Activated CD8-positive, alpha-beta memory T cell treated with anti-CD3 and anti-CD28 coated beads, Interleukin-2, amount 10 ng/mL, durations not matched to agents 7 days and 5 days (primary cell): ENCODE measurements around the gene DOCK1. TPM values are rescaled to one million over a fixed set of nuclear protein-coding genes. Genes with fewer than 3 reads are reported as not detected.

Experiments
- ATAC-seq: fragments of 150-1000 bp; cut with Tn5 transposase; one replicate; pipeline ENCODE4 v1.10.0; 2021; ENCODE audit warnings: moderate library complexity
- CTCF ChIA-PET: fragments of 350-600 bp; sonication (Branson Sonifier 250); formaldehyde crosslinking; loops from one replicate; lab custom pipeline; 2021; ENCODE audit warnings: antibody characterized with exemption; lab: Charles Lee
- DNase-seq: peaks from one replicate; pipeline ENCODE4 v3.0.0-alpha.2; 2020
- H3K27ac Mint-ChIP-seq: one replicate; pipeline ENCODE4 v1.8.0; 2021; ENCODE audit warnings: mild to moderate bottlenecking, mixed read lengths
- H3K27me3 Mint-ChIP-seq: one replicate; pipeline ENCODE4 v1.8.0; 2021; ENCODE audit warnings: mixed read lengths
- H3K36me3 Mint-ChIP-seq: one replicate; pipeline ENCODE4 v1.8.0; 2021; ENCODE audit warnings: mild to moderate bottlenecking, mixed read lengths
- H3K4me1 Mint-ChIP-seq: one replicate; pipeline ENCODE4 v1.8.0; 2021; ENCODE audit warnings: mixed read lengths
- H3K4me3 Mint-ChIP-seq: one replicate; pipeline ENCODE4 v1.8.0; 2021; ENCODE audit warnings: mild to moderate bottlenecking, moderate library complexity, mixed read lengths
- H3K9me3 Mint-ChIP-seq: one replicate; pipeline ENCODE4 v1.8.0; 2022; ENCODE audit warnings: low read depth, mixed read lengths
- total RNA-seq, 2 experiments: library from RNA; stranded (reverse); gene quantifications; one replicate each; pipeline ENCODE4 v1.2.3, GENCODE V29; 2021

Gene DOCK1
- total RNA-seq, 2 experiments from 2014 or later: 0.07 TPM; not detected in 1

GRCh38 chr10:127440371-127440770 lies 535.1 kb downstream of the DOCK1 start:
- Mint-ChIP-seq H3K27ac (no peak overlapping the region), H3K9me3 (no peaks in the 10 kb centered on the region), H3K4me3 (no peak overlapping the region), H3K27me3 (no peaks in the 10 kb centered on the region), H3K4me1 (no peaks in the 10 kb centered on the region), H3K36me3 (no peaks in the 10 kb centered on the region)
- CTCF ChIA-PET: no interaction called here
- no peak for ATAC-seq
- no peak for DNase-seq

- DNase-seq (no peak), ATAC-seq (no peak)
- H3K9me3 Mint-ChIP-seq: no peaks in the 10 kb centered on the region
- no peaks in the 10 kb centered on the region for H3K36me3 Mint-ChIP-seq
- no peak overlapping the region for H3K4me3 Mint-ChIP-seq
- CTCF ChIA-PET: no interaction called here
- H3K27ac Mint-ChIP-seq: no peak overlapping the region
- H3K27me3 Mint-ChIP-seq: no peaks in the 10 kb centered on the region
- H3K4me1 Mint-ChIP-seq: no peaks in the 10 kb centered on the region
Observed at GRCh38 chr10:127441350-127442219, 536.4 kb downstream of the DOCK1 start.

- Mint-ChIP-seq H3K27me3 (no peaks in the 10 kb centered on the region), H3K36me3 (no peaks in the 10 kb centered on the region), H3K27ac (no peak overlapping the region), H3K9me3 (no peaks in the 10 kb centered on the region), H3K4me1 (no peaks in the 10 kb centered on the region), H3K4me3 (no peak overlapping the region)
- CTCF ChIA-PET: no interaction called here
- no peak for DNase-seq
- ATAC-seq: no peak
Observed at GRCh38 chr10:127442220-127442525, 536.9 kb downstream of the DOCK1 start.

- no peaks in the 10 kb centered on the region for H3K4me1 Mint-ChIP-seq
- DNase-seq: no peak
- no peaks in the 10 kb centered on the region for H3K36me3 Mint-ChIP-seq
- no peak overlapping the region for H3K4me3 Mint-ChIP-seq
- H3K27ac Mint-ChIP-seq: no peak overlapping the region
- no peak for ATAC-seq
- no peaks in the 10 kb centered on the region for H3K9me3 Mint-ChIP-seq
- no peaks in the 10 kb centered on the region for H3K27me3 Mint-ChIP-seq
- CTCF ChIA-PET: no interaction called here
Observed at GRCh38 chr10:127444155-127444554, 538.9 kb downstream of the DOCK1 start.

- H3K4me3 Mint-ChIP-seq: no peak overlapping the region
- no peak overlapping the region for H3K27ac Mint-ChIP-seq
- DNase-seq (no peak), ATAC-seq (no peak)
- H3K36me3 Mint-ChIP-seq: no peaks in the 10 kb centered on the region
- H3K4me1 Mint-ChIP-seq: no peaks in the 10 kb centered on the region
- no peaks in the 10 kb centered on the region for H3K9me3 Mint-ChIP-seq
- no peaks in the 10 kb centered on the region for H3K27me3 Mint-ChIP-seq
- CTCF ChIA-PET: no interaction called here
Observed at GRCh38 chr10:127447197-127447596, 542.0 kb downstream of the DOCK1 start.

- DNase-seq (no peak), ATAC-seq (no peak)
- Mint-ChIP-seq H3K4me3 (no peak overlapping the region), H3K27me3 (no peaks in the 10 kb centered on the region), H3K27ac (no peak overlapping the region), H3K36me3 (no peaks in the 10 kb centered on the region), H3K9me3 (no peaks in the 10 kb centered on the region), H3K4me1 (no peaks in the 10 kb centered on the region)
- CTCF ChIA-PET: no interaction called here
Observed at GRCh38 chr10:127449490-127449889, 544.3 kb downstream of the DOCK1 start.

GRCh38 chr10:127450644-127451043 lies 545.4 kb downstream of the DOCK1 start:
- Mint-ChIP-seq H3K9me3 (no peaks in the 10 kb centered on the region), H3K36me3 (no peaks in the 10 kb centered on the region), H3K4me3 (no peak overlapping the region), H3K27me3 (no peaks in the 10 kb centered on the region), H3K27ac (no peak overlapping the region), H3K4me1 (no peaks in the 10 kb centered on the region)
- CTCF ChIA-PET: no interaction called here
- DNase-seq (no peak), ATAC-seq (no peak)

GRCh38 chr10:127451628-127452027 lies 546.4 kb downstream of the DOCK1 start:
- Mint-ChIP-seq H3K4me3 (no peak overlapping the region), H3K9me3 (peaks cover 3% of the 10 kb centered on the region), H3K27ac (no peak overlapping the region), H3K27me3 (no peaks in the 10 kb centered on the region), H3K4me1 (no peaks in the 10 kb centered on the region), H3K36me3 (no peaks in the 10 kb centered on the region)
- ATAC-seq: no peak
- DNase-seq: no peak
- CTCF ChIA-PET: no interaction called here

- CTCF ChIA-PET: no interaction called here
- Mint-ChIP-seq H3K27me3 (no peaks in the 10 kb centered on the region), H3K4me3 (no peak overlapping the region), H3K36me3 (no peaks in the 10 kb centered on the region), H3K27ac (no peak overlapping the region), H3K9me3 (peaks cover 3% of the 10 kb centered on the region), H3K4me1 (no peaks in the 10 kb centered on the region)
- no peak for ATAC-seq
- DNase-seq: no peak
Observed at GRCh38 chr10:127452568-127452967, 547.3 kb downstream of the DOCK1 start.

GRCh38 chr10:127453706-127454105 lies 548.5 kb downstream of the DOCK1 start:
- Mint-ChIP-seq H3K4me1 (no peaks in the 10 kb centered on the region), H3K27ac (no peak overlapping the region), H3K9me3 (peaks cover 3% of the 10 kb centered on the region), H3K27me3 (no peaks in the 10 kb centered on the region), H3K36me3 (no peaks in the 10 kb centered on the region), H3K4me3 (no peak overlapping the region)
- ATAC-seq (no peak), DNase-seq (no peak)
- CTCF ChIA-PET: no interaction called here

- no peak for DNase-seq
- Mint-ChIP-seq H3K4me3 (no peak overlapping the region), H3K9me3 (peaks cover 5% of the 10 kb centered on the region), H3K27me3 (no peaks in the 10 kb centered on the region), H3K4me1 (no peaks in the 10 kb centered on the region), H3K36me3 (no peaks in the 10 kb centered on the region), H3K27ac (no peak overlapping the region)
- ATAC-seq: no peak
- CTCF ChIA-PET: no interaction called here
Observed at GRCh38 chr10:127456122-127456521, 550.9 kb downstream of the DOCK1 start.

GRCh38 chr10:127458016-127458810 lies 553.0 kb downstream of the DOCK1 start:
- Mint-ChIP-seq H3K4me1 (no peaks in the 10 kb centered on the region), H3K27ac (no peak overlapping the region), H3K27me3 (no peaks in the 10 kb centered on the region), H3K9me3 (peaks cover 5% of the 10 kb centered on the region), H3K36me3 (no peaks in the 10 kb centered on the region), H3K4me3 (no peak overlapping the region)
- DNase-seq (no peak), ATAC-seq (no peak)
- CTCF ChIA-PET: no interaction called here

GRCh38 chr10:127458829-127459228 lies 553.6 kb downstream of the DOCK1 start:
- DNase-seq (no peak), ATAC-seq (no peak)
- Mint-ChIP-seq H3K4me1 (no peaks in the 10 kb centered on the region), H3K36me3 (no peaks in the 10 kb centered on the region), H3K27ac (no peak overlapping the region), H3K27me3 (no peaks in the 10 kb centered on the region), H3K9me3 (peaks cover 5% of the 10 kb centered on the region), H3K4me3 (no peak overlapping the region)
- CTCF ChIA-PET: no interaction called here

GRCh38 chr10:127459918-127460317 lies 554.7 kb downstream of the DOCK1 start:
- Mint-ChIP-seq H3K4me1 (no peaks in the 10 kb centered on the region), H3K27me3 (no peaks in the 10 kb centered on the region), H3K36me3 (no peaks in the 10 kb centered on the region), H3K27ac (no peak overlapping the region), H3K9me3 (peaks cover 5% of the 10 kb centered on the region), H3K4me3 (no peak overlapping the region)
- no peak for ATAC-seq
- DNase-seq: no peak
- CTCF ChIA-PET: no interaction called here
